HG03045 (cell line): ENCODE measurements around the gene MRRF.
"Not testable (repeated sequence)": the region's sequence is repeated elsewhere in the genome, so short reads cannot be mapped to it uniquely, and the experiment has no call there.

ENCODE experiments used
- ATAC-seq: cut with Tn5 transposase; IDR thresholded peaks from one replicate; pipeline ENCODE4 v1.9.1; 2021; ENCODE audit warnings: mild to moderate bottlenecking, moderate library complexity; ENCODE audit not compliant: unreplicated experiment

The MRRF gene

DNA sequence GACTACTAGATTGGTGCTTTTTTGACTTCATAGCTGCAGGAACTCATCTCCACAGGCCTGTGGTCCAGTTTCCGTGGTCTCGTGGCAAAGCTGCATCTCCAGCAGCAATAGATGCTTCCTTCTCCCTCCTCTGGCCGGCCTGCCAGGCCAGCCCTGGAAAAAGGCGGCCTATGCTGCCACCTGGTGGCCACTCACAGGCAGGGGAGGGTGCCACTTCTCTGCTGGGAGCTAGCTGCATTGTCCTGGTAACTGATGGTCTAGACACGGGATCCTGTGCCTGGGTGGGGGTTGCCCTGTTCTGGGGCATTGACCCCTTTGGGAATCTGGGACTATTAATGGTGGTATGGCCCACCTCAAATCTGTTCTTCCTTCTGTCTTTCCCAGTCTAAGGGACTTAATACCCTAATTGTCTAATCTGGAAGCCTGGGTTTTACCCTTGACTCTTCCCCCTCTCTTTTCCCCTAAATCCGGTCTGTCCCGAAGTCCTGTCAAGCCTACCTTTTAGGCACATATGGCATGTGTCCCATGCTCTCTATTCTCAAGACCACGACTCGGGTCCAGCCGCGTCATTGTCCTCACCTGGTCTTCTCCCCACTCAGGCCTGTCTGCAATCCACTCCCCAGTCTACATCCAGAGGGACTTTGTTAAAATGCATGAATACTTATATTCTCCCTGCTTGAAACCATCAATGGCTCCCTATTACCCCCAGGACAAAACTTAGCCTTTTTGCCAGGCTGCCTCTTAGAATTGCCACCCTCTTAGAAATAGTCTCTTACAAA lies 86.1 kb downstream of the MRRF start:
- peak; percentile 75 for ATAC-seq

DNA sequence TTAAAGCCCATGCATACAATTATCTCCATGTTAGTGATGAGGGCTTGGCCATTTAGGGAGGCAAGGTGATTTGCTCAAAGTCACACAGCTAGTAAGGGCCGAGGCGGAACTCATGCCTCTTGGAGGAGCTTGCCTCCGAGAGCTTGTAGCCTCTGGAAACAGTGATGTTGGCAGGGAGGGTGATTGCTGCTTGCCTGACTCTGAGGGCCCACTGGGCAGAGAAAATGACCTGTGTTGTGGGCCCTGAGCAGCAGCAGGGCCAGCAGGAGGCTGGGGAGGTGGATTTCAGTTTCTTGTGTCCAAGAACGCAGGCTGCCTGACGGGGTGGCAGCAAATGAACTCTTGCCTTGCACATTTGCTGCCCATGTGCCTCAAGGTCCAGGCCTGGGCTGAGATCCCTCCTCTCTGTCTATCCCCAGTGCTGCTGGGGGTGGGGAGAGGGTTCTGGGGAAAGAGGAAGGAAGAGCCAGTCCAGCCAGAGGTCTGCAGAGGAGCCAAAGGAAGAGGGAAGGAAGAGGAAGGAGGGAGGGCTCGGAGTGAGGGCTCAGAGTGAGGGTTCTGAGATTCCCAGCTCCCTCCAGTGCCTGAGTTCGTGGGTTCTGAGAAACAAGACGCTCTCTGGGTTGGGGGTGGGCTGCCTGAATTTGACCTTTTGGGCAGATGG lies 90.0 kb downstream of the MRRF start:
- ATAC-seq = no peak

DNA sequence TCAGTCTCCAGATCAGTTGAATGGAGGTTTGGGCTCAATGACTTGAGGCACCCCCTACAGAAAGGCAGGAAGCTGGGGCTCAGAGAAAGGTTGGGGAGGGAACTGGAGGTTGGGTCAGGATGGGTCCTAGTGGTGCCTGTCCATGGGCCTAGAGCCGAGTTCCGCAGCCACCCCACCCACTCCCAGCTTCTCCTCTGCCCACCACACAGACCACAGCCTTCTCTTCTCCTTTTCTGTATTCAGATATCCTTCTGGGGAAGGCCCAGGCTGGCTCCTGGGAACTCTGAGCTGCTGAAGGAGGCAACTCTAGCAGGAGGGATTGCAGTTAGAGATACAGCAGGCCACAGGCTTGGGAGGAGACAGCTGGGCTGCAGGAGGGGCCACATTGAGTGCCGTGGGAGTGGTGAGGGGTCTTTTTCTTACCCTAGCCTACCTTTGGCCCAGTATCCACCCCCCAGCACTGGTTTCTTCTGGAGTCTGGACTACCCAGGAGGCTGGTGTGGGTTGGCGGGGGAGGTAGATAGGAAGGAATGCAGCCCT lies 90.7 kb downstream of the MRRF start:
- ATAC-seq = no peak

DNA sequence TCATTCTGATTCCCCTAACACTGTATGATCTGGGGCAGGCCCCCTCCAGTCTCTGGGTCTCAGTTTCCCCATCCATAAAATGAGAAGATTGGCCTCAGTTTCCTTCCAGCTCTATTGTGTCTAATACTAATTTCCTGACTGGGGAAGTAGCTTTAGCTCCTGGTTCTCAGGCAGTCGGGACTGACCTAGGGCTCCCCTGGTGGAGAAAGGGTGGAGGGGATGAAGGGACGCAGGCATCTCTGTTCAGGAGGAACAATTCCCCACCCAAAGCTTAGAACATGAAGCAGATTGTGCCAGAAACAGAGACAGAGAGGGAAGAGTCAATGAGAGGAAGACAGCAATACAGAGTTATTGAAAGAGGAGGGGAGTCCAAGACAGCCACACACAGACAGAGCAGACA lies 91.9 kb downstream of the MRRF start:
- ATAC-seq = no peak

DNA sequence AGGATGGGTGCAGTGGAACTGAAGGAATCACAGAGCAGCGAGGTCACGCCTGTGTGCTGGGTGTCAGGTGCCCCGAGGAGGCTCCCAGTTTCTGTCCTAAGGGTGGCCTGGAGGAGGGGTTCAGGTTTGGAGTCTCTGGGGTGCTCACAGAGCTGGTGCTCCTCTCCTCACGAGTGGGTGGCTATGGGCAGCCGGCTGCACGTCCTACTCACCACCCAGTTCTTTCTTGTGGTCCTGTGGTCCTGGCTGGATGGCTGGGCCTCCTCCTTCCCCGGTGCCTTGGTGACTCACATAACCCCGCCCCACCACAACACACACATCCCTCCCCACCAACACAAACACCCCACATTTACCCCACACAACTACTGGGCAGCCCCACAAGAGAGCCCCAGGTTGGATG lies 96.2 kb downstream of the MRRF start:
- ATAC-seq = no peak

DNA sequence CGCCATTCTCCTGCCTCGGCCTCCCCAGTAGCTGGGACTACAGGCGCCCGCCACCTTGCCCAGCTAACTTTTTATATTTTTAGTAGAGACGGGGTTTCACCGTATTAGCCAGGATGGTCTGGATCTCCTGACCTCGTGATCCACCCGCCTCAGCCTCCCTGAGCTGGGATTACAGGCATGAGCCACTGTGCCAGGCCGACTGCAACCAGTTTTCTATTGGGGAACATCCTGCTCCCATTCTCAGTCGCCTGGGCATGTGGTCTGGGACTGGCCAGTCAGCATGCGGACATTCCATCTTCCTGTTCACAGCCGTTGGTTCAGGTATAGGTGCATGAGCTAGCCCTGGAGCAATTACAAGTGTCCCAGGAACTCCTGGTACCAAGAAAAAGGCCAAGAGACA lies 98.4 kb downstream of the MRRF start:
- ATAC-seq = not testable (repeated sequence)

DNA sequence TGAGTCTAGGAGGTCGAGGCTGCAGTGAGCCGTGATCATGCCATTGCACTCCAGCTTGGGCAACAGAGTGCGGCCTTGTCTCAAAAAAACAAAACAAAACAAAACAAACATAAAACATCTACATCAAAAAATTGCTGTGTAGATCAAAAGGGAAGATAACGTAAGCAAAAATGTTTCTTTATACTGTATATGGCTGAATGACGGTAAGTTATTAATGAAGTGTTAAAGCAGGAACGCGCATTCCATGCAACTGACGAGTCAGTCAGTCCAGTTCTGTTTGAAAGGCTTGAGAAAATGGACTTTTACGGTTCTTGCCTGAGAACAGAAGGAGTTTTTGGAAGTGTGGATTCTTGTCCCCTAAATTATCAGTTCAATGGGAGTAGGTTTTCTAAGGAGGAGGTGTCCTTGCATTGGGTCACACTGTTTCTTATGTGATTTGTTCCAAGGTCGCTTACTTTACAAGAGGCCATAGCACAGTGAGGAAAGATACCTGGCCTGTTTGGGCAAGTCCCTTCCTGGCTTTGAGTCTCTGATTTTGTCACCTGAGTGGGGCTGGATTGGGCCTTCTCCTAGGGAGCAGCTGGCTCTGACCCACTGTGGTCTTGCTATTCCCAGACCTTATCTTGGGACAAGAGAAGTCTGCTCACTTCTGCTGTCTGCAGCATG lies 99.6 kb downstream of the MRRF start:
- no peak for ATAC-seq

DNA sequence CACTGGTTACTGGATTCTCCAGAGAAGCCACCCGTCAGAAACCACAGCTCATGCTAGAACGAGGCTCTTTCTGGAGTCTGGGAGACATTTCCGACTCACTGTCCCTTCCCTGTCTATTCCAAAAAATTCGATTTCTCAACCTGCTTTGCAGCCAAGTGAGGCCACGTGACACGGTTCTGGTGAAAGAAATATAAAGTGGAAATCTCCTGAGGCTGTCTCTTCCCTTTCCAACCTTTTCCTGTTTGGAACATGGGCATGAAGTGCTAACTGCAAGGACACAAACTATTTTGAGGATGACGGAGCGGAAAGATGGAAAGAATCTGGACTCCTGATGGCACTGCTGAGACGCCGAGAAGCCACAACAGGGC lies 100.1 kb downstream of the MRRF start:
- no peak for ATAC-seq

DNA sequence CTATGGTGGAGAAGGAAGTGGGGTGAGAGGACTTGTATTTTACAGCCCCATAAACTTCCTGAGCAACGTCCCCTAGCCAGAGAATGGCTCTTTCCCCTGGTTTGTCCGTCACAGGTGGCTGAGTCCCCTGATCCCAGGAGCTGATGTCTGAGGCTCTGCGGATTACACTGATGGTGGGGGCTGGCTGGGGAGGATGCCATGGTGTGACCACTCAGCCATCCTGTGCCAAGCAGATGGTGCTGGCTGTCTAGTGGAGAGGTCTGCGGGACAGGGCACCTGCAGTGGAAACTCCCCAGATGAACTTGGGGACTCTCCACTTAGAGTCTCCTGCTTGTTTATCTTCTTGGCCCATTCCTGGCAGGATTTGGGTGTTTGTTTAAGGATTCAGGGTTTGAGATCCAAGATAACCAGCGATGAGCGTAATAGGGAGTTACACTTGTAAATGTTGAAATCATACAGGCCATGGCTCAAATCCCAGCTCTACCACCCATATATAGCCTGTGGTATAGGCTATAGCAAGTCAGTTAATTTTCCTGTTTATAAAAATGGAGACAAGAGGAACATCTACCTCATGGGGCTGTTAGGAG lies 101.5 kb downstream of the MRRF start:
- ATAC-seq = no peak

DNA sequence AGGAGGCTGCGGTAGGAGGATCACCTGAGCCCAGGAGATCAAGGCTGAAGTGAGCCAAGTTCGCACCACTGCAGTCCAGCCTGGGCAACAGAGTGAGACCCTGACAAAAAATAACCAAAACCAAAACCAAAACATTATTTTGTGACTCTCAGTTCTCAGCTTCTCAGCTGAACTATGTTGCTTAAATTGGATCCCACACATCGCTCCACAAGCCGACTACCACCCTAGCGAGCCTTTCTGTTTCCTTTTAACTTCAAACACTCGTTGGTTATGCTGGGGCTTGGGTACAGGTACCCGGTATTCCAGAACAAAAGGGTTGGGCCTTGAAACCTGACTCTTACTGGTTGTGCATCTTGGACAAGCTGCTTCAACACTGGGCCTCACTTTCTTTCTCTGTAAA lies 102.4 kb downstream of the MRRF start:
- ATAC-seq = no peak

DNA sequence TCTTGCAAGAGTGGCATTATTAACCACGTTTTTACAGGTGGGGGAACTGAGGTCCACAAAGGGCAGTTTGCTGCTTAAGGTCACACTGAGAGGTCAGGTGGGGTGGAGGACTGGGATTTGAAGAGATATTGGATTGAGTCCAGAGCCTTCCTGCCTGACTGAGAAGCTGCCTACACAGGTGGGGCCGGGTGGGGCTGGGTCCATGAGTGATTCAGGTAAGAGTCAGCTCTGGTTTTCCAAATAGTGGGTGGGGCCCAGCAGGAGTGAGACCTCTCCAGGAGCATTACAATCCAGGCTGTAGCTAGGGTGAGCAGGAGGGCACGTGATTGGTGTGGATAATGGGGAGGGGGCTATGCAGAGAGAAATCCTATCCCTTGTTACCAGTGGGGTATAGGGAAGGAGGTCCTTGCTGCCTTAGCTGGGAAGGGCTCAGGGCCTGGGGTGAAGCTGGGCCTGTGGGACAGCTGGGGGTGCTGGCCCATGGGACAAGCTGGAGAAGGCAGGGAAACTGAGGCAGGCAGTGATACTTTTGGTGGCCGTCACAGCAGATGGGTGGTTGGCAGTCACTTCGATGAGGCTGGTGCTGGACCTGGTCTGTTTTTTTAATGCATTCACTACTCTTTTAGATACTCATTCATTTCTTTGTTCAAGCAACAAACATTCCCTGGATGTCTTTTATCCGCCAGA lies 103.2 kb downstream of the MRRF start:
- ATAC-seq = no peak

DNA sequence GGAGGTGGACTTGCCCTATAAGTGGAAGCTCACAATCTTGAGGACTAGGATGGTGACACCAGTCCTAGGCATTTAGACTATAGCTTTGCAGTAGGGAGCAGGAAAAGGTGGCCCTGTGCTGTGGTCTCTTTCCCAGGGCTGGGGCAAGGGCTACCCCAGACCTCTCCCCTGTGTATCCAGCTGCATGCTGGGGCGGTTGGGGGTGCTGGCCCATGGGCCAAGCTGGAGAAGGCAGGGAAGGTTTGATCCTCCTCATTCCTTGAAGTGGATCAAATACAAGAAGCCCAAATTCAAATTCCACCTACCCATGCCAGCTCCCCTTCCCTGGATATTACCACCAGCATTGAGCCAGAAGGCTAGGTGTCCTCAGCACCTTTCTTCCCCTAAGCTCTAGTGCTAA lies 104.0 kb downstream of the MRRF start:
- no peak for ATAC-seq

DNA sequence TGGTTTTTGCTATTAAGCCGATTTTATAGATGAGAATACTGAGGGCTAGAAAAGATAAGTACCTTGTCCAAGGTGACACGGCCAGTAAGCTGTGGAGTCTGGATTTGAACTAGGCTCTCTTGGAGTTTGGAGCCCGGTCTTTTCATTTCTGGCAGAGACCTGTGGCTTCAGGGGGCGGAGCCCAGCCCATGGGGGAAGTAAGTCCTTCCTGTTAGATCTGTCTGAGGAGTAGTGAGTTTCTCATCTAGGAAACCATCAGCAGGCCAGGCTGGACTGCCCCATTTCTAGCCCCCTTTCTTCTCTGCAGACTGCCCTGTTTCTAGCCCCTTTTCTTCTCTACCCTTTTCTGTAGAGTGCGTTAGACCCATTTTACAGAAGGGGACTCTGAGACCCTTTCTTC lies 105.6 kb downstream of the MRRF start:
- no peak for ATAC-seq

DNA sequence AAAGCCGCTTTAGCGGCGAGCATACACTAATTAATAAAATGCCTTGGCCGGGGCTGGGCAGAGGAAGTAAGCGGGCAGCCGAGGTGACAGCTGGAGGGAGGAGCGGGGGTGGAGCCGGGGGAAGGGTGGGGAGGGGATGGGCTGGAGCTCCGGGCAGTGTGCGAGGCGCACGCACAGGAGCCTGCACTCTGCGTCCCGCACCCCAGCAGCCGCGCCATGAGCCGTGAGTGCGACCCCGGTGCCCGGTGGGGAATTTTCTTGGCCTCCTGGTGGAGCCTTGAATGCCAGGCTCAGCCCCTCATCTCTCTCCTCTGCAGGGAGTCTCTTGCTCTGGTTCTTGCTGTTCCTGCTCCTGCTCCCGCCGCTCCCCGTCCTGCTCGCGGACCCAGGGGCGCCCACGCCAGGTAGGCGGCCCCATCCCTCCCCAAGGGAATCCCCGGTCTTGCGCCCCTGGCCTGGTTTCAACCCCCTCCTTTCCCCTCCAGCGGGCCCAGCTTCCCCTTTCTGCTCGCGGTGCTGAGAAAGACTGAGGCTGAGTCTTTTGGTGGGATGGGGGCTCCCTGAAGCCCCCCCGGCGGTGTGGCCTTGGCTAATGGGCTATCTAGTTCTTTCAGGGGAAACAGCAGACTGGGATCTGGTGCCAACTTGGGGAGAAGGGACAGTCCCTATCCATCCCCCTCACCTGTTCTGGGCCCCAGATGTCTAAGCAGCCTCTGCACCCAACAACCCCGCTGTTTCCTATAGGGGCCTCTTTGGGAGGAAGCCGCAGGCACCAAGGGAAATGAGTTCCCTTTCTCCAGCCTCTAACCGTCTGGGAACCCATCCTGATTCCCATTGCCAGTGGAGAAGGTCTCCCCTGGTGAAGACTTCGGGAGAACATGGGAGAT lies 106.4 kb downstream of the MRRF start, which contains the start of gene PTGS1:
Gene PTGS1, plus strand, starts transcription at position 156 of the 887 bp plus-strand sequence. Its CDS starts 61 bp downstream, at position 217.
- no peak for ATAC-seq

DNA sequence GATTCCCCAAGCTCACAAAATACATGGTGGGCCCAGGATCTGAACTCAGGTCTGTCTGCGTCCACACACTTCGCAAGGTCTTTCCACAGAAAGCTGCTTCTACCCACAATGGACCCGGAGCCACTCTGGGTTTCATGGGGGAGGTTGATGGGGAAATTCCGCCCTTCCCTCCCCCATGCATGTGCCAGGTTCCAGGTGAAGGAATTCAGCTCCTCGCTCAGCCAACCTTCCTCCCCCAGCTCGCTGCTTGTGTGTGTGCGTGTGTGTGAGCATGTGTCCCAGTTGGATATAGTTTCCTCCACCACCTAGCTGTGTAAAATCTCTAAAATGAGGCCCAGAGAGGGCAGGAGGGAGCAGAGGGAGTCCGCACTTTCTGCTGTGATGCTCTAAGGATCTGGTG lies 107.2 kb downstream of the MRRF start:
- ATAC-seq = no peak

DNA sequence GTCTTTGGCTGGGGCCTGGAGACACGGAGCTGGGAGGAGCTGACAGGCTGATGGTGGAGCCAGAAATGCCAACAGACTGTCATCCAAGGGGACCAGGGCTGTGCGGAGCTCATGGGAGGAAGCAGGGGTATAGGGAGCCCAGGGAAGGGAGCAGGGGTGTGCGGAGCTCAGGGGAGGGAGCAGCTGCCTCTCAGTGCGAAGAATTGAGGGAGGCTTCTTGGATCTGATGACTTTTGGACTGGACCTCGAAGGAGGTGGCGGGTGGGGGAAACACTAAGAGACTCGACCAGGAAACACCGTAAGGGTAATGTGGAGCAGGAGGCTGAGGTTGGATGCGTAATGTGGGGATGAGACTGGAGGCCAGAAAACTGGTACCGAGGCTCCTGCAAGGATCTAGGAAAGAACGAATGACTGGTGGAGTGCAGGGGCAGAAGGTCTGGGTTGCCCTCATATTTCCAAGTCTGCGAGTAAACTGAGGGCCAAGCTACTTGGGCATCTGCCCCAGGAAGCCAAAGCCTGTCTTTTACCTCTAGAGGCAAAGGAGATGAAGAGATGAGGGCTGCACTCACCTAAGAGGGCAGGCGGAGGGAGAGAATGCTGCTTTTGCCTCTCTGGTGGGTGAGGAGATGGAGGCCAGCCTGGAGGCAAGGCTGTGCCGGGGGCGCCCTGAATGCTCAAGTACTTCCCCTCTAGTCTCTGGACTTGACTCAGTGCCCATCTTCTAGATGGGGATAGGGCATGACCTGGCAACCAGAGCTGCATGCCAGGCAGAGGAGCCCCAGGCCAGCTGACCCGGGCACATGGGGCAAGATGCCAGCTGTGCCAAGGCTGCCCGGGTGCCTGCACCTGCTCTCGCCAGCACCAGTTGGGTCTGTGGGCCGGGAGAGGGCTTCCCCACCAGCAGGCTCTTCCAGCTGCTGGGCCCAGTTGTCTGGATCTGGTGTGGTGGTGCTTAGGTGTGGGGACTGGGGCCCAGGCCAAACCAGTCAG lies 108.5 kb downstream of the MRRF start:
- no peak for ATAC-seq

DNA sequence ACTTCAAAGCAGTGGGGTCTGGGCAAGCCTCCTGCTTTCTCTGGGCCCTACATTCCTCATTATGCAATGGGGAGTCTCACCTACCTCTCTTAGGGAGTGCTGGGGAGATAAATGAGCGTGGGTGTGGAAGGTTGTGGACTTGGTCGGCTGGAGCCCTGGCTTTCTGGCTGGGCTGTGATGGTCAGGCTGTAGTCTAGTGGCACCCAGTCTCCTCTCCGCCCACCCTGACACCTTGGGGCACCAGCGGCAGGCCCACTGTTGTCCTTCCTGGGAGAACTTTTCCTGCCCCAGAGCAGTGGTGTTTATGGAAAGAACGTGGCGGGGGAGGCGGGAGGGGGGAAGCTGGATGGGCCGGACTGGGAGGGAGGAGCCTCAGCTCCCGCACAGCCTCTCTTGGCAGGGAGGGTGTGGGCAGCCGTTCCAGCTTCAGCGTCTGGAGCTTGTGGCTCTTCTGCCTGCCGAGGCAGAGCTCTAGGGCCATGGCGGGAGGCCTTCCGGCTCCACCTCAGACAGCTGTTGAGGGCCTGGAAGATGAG lies 110.3 kb downstream of the MRRF start:
- ATAC-seq = no peak

DNA sequence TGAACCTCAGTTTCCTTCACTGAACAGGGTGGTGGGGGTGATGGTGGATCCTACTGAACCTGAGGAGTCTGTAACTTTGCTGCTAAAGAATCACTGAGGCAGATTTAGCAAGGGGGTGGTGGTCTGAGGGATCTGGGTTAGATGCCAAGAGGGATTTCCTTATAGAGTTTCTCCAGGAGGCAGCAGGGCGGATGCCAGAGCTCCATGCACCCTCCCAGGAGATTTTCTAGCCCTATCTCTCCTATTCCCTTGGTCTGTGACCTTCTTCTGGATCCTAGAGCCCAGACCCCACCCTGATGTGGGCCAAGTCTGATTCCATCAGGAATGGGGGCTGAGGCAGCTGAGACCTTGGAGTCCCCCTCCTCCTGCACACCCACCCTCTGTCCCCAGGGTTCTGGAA lies 112.1 kb downstream of the MRRF start:
- ATAC-seq = no peak
